ENCODE measurements around the gene NPFFR2.

The NPFFR2 gene

DNA sequence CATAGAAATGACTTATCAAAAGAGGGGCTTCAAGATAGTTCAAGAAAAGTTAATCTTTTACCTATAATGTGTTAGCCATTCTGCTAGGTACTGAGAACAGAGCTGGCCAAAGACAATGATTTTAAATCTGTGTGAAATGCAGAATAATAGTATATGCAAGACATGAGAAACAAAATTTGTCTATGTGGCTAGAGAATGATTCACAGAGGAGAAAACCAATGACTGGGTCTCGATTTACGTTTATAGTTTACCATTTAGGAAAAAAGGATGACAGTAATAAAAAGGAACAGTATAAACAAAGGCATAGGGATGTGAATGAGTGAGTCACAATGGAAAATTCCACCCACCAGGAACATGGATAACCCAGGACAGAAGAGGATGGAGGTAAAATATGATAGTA is 31.9 kb downstream of the NPFFR2 start:
- no peak for TF ChIP-seq TCF12 (IDR thresholded peaks at IDR 0.05; ENCODE audit: low read depth)
- TF ChIP-seq EP300 (IDR thresholded peaks at IDR 0.05; ENCODE audit: borderline replicate concordance), result no peak
- TF ChIP-seq ZBTB7A (IDR thresholded peaks at IDR 0.05; ENCODE audit: low read depth), result no peak
- TF ChIP-seq, protein P1, sequence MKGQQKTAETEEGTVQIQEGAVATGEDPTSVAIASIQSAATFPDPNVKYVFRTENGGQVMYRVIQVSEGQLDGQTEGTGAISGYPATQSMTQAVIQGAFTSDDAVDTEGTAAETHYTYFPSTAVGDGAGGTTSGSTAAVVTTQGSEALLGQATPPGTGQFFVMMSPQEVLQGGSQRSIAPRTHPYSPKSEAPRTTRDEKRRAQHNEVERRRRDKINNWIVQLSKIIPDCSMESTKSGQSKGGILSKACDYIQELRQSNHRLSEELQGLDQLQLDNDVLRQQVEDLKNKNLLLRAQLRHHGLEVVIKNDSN (IDR thresholded peaks at IDR 0.05), result no peak
- no peak for TF ChIP-seq RAD21 (IDR thresholded peaks at IDR 0.05; ENCODE audit: low read depth)
- TF ChIP-seq REST (IDR thresholded peaks at IDR 0.05; ENCODE audit: low read depth), result no peak
- TF ChIP-seq CEBPB (IDR thresholded peaks at IDR 0.05), result no peak
- TF ChIP-seq YY1 (IDR thresholded peaks at IDR 0.05; ENCODE audit: low read depth), result no peak
- TF ChIP-seq NFIC (IDR thresholded peaks at IDR 0.05), result no peak
- TF ChIP-seq, protein P2, sequence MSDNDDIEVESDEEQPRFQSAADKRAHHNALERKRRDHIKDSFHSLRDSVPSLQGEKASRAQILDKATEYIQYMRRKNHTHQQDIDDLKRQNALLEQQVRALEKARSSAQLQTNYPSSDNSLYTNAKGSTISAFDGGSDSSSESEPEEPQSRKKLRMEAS (IDR thresholded peaks at IDR 0.05), result no peak
- TF ChIP-seq FOXM1 (IDR thresholded peaks at IDR 0.05; ENCODE audit: borderline replicate concordance, low read depth), result no peak
- TF ChIP-seq TEAD4 (IDR thresholded peaks at IDR 0.05), result no peak

GRCh38 chr4:72067051-72067450 is 35.3 kb downstream of the NPFFR2 start:
- no peak for TF ChIP-seq CEBPB (IDR thresholded peaks at IDR 0.05)
- no peak for TF ChIP-seq TEAD4 (IDR thresholded peaks at IDR 0.05)
- no peak for TF ChIP-seq EGR1 (IDR thresholded peaks at IDR 0.05)
- no peak for TF ChIP-seq YY1 (IDR thresholded peaks at IDR 0.05; ENCODE audit: low read depth)
- TF ChIP-seq CREB1 (IDR thresholded peaks at IDR 0.05; ENCODE audit: low read depth), result no peak
- TF ChIP-seq NFIC (IDR thresholded peaks at IDR 0.05), result no peak
- no peak for TF ChIP-seq TCF12 (IDR thresholded peaks at IDR 0.05; ENCODE audit: low read depth)
- TF ChIP-seq TAF1 (IDR thresholded peaks at IDR 0.05; ENCODE audit: low read depth), result no peak

DNA sequence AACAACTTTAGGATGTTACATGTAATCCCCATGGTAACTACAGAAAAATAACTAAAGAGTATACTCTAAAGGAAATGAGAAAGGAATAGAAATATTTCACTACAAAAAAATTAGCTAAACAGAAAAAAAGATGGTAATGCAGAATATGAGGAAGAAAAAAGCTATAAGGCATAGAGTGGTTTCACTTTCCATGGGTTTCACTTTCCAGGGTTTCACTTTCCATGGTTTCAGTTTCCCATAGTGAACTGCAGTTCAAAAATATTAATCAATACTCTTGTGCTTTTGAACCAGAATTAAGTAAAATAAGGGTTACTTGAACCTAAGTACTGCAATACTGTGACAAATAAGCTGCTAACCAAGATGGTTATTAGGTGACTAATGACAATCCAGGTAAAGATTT is 42.0 kb downstream of the NPFFR2 start:
- no peak for TF ChIP-seq FOXM1 (IDR thresholded peaks at IDR 0.05; ENCODE audit: borderline replicate concordance, low read depth)
- no peak for TF ChIP-seq CREB1 (IDR thresholded peaks at IDR 0.05; ENCODE audit: low read depth)
- no peak for TF ChIP-seq TCF12 (IDR thresholded peaks at IDR 0.05; ENCODE audit: low read depth)
- TF ChIP-seq CEBPB (IDR thresholded peaks at IDR 0.05), result no peak
- TF ChIP-seq, protein P2 (IDR thresholded peaks at IDR 0.05), result no peak
- TF ChIP-seq, protein P1 (IDR thresholded peaks at IDR 0.05), result no peak
- TF ChIP-seq TAF1 (IDR thresholded peaks at IDR 0.05; ENCODE audit: low read depth), result no peak

GRCh38 chr4:72076562-72076961 is 44.8 kb downstream of the NPFFR2 start:
- TF ChIP-seq TCF12 (IDR thresholded peaks at IDR 0.05; ENCODE audit: low read depth), result no peak
- TF ChIP-seq NFIC (IDR thresholded peaks at IDR 0.05), result no peak
- no peak for TF ChIP-seq TAF1 (IDR thresholded peaks at IDR 0.05; ENCODE audit: low read depth)
- TF ChIP-seq CEBPB (IDR thresholded peaks at IDR 0.05), result no peak
- TF ChIP-seq TEAD4 (IDR thresholded peaks at IDR 0.05), result no peak
- TF ChIP-seq ZBTB7A (IDR thresholded peaks at IDR 0.05; ENCODE audit: low read depth), result no peak
- TF ChIP-seq, protein P2 (IDR thresholded peaks at IDR 0.05), result no peak
- TF ChIP-seq RAD21 (IDR thresholded peaks at IDR 0.05; ENCODE audit: low read depth), result no peak
- TF ChIP-seq CREB1 (IDR thresholded peaks at IDR 0.05; ENCODE audit: low read depth), result no peak

DNA sequence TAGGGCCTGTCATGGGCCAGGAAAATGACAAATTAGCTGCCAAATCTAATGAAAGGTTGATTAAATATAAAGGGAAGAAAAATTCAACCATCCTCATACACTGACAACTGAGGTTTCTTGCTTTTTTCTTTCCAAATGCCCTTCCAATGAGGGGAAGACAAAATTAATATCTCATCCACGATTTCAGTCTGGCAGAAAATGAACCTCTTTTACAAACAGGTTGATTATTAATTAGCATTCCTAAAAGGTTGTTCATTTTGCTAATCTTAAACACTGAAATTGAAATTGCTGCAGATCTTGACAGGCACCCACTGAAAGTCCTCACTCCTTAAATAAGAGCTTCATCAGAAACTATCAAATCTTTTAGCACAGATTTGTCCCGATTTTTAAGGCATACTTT is 45.5 kb downstream of the NPFFR2 start:
- TF ChIP-seq EGR1 (IDR thresholded peaks at IDR 0.05) (no peak), CEBPB (IDR thresholded peaks at IDR 0.05) (no peak), ZBTB7A (IDR thresholded peaks at IDR 0.05; ENCODE audit: low read depth) (no peak), YY1 (IDR thresholded peaks at IDR 0.05; ENCODE audit: low read depth) (no peak), CREB1 (IDR thresholded peaks at IDR 0.05; ENCODE audit: low read depth) (no peak), FOXM1 (IDR thresholded peaks at IDR 0.05; ENCODE audit: borderline replicate concordance, low read depth) (no peak), EP300 (IDR thresholded peaks at IDR 0.05; ENCODE audit: borderline replicate concordance) (no peak), TCF12 (IDR thresholded peaks at IDR 0.05; ENCODE audit: low read depth) (no peak), NFIC (IDR thresholded peaks at IDR 0.05) (no peak), TAF1 (IDR thresholded peaks at IDR 0.05; ENCODE audit: low read depth) (no peak), TEAD4 (IDR thresholded peaks at IDR 0.05) (no peak), REST (IDR thresholded peaks at IDR 0.05; ENCODE audit: low read depth) (no peak), RAD21 (IDR thresholded peaks at IDR 0.05; ENCODE audit: low read depth) (no peak)
- TF ChIP-seq, protein P1 (IDR thresholded peaks at IDR 0.05), result no peak
- TF ChIP-seq, protein P2 (IDR thresholded peaks at IDR 0.05), result no peak
